GM21529 (cell line): Measurements from ENCODE around the gene DCTPP1.
"Not testable (repeated sequence)": the region's sequence is repeated elsewhere in the genome, so short reads cannot be mapped to it uniquely, and the experiment has no call there.

ENCODE experiments used
- ATAC-seq: cut with Tn5 transposase; IDR thresholded peaks from one replicate; pipeline ENCODE4 v1.9.1; 2021; ENCODE audit not compliant: unreplicated experiment

The DCTPP1 gene

DNA sequence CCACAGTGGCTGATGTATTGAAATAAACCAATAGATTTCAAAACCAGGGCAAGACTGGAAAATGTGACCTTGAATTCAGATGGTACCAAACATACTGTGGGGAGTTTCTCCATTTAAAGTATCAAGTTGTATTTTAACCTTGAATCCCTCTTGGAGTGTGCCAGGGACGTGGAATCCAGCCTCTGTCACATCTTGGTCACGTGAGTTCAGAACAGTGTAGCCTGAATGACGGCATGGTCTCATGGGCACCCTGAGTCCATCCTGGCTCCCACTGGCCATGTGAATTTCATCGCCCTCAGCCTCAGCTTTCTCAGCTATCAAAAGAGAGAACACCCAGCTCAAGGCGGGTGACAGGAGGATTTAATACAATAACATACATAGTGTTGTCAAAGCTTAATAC lies 15.7 kb downstream of the DCTPP1 start:
- ATAC-seq = no peak

GRCh38 chr16:30413112-30413806 lies 16.6 kb downstream of the DCTPP1 start:
- ATAC-seq = no peak

GRCh38 chr16:30409125-30410060 lies 20.4 kb downstream of the DCTPP1 start:
- ATAC-seq = peak; percentile 44

- ATAC-seq = no peak
Observed at GRCh38 chr16:30407804-30408534, 21.9 kb downstream of the DCTPP1 start.

DNA sequence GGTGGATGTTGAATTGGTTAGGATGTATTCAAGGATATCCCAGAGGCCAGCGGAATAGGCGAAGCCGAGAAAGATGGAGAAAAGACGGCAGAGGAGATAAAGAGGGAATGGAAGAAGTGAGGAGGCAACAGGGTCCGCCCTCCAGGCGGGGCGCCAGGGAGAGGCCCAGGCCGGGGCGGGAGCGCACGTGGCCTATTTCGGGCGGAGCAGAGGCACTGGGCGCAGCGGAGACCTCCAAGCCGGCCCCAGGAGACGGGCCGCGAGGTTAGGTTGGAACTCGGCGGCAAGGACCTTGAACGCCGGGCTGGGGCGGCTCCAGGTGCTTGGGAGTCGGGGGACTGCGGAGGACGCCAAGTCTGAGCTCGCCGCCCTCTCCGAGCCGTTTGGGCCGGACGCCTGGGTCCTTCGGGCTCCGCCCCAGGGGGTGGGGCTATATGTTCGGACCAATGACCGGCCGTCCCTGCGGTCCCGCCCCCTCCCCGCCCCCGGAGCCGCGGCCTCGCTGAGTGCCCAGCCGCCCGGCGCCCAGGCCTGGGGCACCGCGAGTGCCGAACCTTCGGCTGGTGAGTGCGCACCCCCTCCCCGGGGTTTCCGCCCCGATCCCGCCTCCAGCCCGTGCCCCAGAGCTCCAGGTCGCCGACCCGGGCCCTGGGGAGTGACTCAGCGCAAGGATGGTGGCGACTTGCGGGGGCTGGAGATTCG lies 22.6 kb downstream of the DCTPP1 start, which contains the start of gene ZNF771:
ZNF771 (plus strand) TSS at position 505 of the 702 bp plus-strand sequence. CDS start 448 bp downstream, outside the sequence.
- ATAC-seq = peak; percentile 77

DNA sequence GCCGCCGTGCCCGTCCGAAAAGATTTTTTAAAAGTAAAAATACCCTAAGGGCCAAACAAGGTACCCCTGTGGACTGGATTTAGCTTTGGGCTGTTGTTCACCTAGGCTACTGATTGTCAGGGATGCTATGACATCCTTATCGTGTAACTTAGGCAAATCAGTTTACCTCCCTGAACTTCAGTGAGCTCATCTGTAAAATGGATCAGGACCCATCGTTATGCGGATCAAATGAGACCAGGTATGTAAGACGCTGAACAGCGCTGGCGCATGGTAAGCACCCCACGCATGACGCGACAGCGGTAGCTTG lies 23.1 kb downstream of the DCTPP1 start:
- ATAC-seq = no peak

GRCh38 chr16:30401768-30402425 lies 27.9 kb downstream of the DCTPP1 start:
- ATAC-seq = no peak

- ATAC-seq = no peak
Observed at GRCh38 chr16:30399435-30400186, 30.2 kb downstream of the DCTPP1 start.

GRCh38 chr16:30398661-30399434 lies 31.0 kb downstream of the DCTPP1 start:
- ATAC-seq = no peak

- ATAC-seq = no peak
Observed at GRCh38 chr16:30397776-30398660, 31.8 kb downstream of the DCTPP1 start.

GRCh38 chr16:30397056-30397455 lies 32.8 kb downstream of the DCTPP1 start:
- no peak for ATAC-seq

DNA sequence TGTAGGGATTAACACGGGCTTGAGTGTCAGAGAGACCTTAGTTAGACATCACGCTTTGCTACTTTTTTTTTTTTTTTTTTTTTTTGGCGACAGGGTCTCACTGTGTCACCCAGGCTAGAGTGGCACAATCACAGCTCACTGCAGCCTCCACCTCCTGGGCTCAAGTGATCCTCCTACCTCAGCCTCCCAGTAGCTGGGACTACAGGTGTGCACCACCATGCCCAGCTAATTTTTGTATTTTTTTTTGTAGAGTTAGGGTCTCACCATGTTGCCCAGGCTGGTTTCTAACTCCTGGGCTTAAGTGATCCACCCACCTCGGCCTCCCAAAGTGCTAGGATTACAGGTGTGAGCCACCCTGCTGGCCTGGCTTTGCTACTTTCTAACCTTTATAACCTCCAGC lies 33.2 kb downstream of the DCTPP1 start:
- ATAC-seq = not testable (repeated sequence)

DNA sequence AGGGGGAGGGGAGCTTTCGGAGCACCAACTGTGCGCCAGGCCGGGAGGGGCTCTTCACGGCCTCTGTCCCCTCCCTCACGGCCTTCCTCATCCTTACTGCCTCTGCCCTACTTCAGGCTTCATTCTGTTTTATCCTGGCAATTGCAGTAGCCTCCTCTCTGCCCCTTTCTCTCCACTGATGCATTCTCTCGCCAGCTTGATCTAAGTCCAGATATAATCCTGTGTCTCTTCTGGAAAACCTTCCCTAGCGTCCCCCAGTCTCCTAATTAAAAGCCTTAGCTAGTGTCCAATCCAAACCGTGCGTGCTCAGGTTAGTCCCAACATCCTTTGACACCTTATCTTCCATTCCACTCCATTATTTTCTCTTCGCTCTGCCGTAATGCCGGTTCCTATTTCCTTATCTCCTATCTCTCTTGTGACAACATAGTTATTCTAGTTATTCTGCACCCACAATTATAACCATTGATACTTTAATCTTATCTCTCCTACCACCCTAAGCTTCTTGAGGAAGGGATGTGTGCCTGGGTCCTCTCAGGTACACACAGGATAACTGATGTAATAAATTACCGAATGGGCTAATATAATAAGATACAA lies 33.7 kb downstream of the DCTPP1 start:
- ATAC-seq = no peak

DNA sequence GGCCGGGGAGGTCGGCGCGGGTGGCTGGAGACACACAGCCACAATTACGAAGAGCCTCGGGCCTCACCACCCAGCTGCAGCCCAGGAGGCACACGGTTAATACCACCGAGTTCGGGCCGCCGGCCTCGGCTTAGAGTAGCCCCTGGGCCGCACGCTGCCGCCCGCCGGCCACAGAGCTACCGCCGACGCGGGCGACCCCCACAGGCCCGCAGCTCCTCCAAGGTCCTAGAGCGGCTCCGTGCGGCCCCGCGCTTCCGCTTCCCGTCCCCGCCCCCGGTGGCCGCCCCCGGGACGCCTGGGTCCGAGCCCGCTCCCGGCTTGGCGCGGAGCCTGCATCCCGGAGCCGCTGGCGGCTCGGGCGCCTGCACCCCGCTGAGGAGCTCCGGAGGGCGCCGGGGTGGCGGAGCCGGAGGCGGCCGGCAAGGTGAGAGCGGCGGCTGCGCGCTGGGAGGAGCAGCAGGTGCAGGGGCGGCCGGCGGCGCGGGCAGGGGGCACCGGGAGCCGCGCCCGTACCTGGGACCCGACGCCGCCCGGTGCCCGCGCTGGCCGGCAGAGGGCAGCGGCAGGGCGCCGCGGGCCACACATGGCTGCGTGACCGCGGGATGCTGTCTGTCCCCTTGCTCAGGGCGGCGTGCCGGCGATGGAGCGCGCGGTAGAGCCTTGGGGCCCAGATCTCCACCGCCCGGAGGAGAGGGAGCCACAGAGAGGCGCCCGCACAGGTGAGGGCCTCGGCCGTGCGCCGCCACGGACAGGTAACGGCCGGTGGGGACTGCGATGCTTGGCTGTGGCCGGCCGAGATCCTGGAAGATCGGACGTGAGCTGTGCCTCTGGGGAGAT lies 34.5 kb downstream of the DCTPP1 start, which contains the start of gene ZNF48:
ZNF48 (plus strand) TSS at position 266 of the 837 bp plus-strand sequence; CDS start at position 641, 375 bp downstream.
- ATAC-seq = peak; percentile 64

GRCh38 chr16:30394592-30395154 lies 35.2 kb downstream of the DCTPP1 start:
- no peak for ATAC-seq

DNA sequence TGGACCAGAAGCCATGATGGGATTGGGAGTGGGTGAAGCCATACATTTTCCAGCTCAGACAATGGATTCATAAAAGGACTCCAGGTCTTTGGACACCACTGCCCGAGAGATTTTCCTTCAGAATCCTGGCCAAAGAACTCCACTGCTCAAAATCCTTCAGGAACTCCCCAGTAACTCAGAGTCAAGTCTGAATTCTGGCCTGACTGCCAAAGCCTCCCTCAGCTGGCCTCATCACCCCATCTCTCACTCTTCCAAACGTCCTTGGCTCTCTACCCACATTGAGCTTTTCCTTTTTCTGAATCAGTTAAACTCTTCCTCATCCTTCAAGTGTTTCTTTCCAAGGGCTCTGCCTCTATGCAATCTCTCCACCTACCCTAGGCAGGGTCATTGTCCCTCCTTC lies 46.3 kb downstream of the DCTPP1 start:
- ATAC-seq = no peak
